NCI-H526 (cell line): Measurements from ENCODE around the gene LRP5.
A peak's percentile ranks its signal among the peaks of the same experiment; 100 is the strongest.
"Not testable (repeated sequence)": the region's sequence is repeated elsewhere in the genome, so short reads cannot be mapped to it uniquely, and the experiment has no call there.

Experiments
- DNase-seq, 2 experiments: peaks; one replicate each; lab custom pipeline; 2025; lab: John Stamatoyannopoulos, UW

Gene LRP5

DNA sequence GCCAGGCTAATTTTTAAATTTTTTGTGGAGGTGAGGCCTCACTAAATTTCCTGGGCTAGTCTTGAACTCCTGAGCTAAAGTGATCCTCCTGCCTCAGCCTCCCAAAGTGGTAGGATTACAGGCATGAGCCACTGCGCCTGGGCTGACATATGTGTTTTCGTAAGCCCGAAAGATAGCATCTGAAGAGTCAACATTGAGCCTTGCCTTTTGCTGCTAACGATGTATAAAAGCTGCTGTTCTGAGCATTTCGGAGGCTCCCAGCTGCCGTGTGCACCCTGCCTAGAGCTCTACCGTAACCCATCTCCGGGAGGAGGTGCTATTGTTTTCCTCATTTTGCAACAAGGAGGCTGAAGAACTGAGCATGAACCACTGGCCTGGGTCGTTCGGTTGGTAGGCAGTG is 130.0 kb downstream of the LRP5 start:
- no peak for DNase-seq

DNA sequence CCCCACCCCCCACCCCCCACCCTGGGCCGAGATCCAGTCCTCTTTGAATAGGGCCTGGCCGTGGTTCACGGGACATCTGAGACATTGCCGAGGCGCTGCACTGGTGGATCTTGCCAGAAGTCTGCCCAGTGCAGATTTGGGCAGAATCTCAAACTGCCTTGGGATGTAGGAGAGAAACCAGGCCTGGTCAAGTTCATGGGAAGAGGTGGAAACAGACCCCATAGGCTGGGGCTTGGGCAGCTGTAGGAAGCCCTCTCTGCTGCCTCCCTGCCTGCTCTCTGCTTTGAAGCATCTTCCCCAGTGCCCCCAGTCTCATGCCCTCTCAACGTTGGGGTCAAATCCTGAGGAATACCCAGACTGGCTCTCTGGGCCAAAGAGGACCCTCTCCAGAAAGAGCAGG is 132.2 kb downstream of the LRP5 start:
- no peak for DNase-seq

DNA sequence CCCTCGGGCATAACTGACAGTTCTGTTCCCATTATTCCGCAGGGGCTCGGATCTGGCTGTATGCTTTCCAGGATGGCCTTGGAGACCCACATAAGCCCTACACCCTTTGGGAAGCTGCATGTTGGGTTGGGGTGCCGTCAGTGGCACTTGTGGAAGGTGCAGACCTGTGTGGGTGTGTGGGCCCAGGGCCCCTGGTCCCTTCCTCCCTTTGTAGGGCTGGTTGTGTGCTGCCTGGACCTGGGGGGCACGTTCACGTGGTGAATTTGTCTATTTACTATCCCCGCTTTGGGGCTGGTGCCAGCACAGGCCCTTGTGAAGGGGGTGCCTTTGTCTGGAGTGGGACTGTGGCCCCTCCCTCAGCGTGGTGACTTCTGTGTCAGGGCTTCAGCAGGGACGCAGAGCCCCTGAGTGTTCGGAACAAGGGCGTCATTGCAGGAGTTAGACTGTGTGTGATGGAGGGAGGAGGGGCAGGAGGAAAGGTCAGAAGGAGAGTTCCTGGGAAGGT is 133.2 kb downstream of the LRP5 start:
- no peak for DNase-seq

DNA sequence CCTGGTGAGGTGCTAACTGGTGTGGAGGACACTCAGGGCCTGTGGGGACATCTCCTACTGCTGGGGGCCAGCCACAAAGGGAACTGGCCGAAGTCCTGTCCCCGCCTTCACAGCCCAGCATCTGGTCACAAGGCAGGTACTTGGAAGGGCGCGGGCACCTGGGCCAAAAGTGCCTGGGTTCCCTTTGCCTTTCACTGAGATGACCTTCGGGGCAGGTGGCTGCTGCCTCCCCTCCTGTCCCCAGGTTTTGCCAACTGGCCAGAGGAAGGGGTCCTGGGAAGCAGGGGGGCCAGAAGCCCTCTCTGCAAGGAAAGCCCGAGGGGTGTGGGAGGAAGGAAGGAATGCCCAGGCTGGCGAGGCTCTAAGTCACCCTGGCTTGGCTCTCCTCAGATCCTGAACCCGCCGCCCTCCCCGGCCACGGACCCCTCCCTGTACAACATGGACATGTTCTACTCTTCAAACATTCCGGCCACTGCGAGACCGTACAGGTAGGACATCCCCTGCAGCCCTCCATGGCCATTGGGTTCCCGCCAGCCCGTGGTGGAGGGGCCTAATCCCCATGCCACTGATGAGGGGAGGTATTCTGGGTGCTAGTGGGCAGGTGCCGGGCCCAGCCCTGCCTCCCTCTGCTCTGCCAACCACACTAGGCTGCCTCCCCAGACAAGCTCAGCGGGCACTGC is 133.8 kb downstream of the LRP5 start:
- DNase-seq, result no peak

DNA sequence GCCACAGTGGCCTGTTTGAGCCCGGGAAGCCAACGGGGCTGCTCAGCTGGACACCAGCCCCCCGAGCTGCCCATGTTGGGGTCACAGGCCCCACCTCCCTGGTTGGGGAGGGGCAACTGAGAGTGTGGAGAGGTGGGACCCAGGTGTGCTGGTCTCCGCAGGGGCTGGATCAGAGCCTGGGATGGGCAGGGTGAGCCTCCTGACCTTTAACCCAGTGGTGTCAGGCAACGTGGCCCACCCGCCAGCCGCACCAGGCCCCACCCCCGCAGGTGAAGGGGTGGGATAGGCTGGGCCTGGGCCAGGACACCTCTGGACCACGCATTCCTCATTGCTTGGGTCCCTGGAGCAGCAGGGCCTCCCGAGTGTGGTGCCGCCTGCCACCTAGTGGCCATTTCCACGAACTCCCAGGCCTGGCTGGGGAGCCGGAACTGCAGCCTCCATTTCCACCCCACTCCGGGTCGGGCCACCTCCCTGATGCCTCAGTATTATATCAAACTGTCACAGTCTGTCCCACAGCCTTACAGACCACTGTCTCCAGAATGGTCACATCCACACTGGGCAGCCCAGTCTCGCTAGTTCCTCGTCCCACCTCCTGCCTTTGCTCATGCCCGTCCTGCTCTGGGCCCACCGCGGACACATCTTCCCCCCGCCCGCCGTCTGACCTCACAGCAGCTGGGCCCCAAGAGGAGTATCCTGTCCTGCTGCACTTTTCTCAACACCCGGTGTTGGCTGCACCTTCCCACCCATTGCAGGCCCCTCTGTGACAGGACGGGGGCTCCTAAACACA is 134.8 kb downstream of the LRP5 start:
- DNase-seq, result peak; percentile 30 to 84

DNA sequence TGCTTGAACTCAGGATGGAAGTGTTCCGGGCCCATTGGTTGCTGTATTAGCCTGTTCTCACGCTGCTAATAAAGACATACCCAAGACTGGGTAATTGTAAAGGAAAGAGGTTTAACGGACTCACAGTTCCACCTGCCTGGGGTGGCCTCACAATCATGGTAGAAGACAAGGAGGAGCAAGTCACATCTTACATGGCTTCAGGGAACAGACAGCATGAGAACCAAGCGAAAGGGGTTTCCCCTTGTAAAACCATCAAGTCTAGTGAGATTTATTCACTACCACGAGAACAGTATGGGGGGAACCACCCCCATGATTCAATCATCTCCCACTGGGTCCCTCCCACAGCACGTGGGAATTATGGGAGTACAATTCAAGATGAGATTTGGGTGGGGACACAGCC is 135.5 kb downstream of the LRP5 start:
- not testable (repeated sequence) for DNase-seq

GRCh38 chr11:68448604-68449011 is 136.2 kb downstream of the LRP5 start:
- DNase-seq, result no peak

DNA sequence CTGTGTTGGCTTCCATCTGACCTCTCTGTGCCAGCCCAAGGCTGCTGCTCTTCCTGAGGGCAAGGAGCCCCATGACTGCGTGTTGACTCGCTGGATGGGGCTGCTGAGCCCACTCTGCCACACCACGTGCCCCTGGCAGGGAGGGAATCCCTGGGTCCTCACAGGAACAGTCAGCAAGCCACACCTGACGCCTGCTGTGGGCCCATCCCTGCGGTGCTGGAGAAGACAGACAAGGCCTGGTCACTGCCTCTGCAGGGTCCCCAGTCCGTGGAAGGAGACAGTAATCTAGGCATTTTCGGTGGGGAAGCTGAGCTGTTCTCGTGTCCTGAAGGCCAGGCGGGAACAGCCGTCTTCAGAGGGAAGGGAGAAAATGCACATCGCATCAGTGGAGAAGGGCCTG is 137.6 kb downstream of the LRP5 start:
- no peak for DNase-seq

DNA sequence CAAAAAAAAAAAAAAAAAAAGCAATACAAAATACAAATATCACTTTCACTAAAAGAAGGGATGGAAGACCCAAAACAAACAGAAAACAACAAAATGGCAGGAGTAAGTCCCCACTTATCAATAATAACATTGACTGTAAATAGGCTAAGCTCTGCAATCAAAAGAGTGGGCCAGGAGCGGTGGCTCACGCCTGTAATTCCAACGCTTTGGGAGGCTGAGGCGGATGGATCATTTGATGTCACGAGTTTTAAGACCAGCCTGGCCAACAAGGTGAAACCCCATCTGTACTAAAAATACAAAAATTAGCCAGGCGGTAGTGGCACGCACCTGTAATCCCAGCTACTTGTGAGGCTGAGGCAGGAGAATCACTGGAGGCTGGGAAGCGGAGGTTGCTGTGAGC is 138.3 kb downstream of the LRP5 start:
- DNase-seq, result no peak

GRCh38 chr11:68454767-68455166 is 142.4 kb downstream of the LRP5 start:
- DNase-seq, result peak in 1 of 2 experiments; percentile 30

- no peak for DNase-seq
Measured at GRCh38 chr11:68455485-68455884, 143.1 kb downstream of the LRP5 start.

DNA sequence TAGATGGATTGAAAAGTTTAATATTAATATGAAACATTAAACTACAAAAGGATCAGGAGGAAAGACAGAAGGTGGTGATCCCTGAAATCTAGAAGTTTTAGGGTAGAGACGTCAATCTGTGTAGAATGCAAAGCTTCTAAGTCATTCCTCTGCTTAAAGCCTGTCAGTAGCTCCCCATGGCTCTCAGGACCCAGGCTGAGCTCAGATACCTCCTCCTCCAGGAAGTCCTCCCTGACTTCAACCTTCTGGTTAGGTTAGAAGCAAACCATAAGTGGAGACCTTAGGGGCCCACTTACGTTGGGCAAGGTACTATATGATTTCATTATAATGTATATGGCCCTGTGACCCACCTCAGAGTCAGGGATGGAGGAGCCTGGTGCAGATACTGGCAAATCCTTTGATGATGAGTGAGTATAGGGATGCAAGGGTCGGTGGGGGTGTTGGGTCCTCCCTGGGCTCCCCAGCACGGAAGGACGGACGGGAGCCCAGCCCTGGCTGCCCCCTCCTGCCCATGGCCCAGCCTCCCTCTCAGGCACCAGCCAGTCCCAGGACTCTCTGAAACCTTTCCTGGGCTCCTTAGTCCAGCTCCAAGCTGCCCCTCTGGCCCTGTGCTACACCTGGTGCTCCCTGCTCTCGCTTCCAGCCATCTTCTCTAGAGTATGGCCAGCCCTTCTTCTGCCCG is 145.0 kb downstream of the LRP5 start:
- DNase-seq, result no peak

GRCh38 chr11:68457898-68458249 is 145.5 kb downstream of the LRP5 start:
- DNase-seq, result no peak

- DNase-seq, result not testable (repeated sequence)
Measured at GRCh38 chr11:68458340-68458739, 145.9 kb downstream of the LRP5 start.

DNA sequence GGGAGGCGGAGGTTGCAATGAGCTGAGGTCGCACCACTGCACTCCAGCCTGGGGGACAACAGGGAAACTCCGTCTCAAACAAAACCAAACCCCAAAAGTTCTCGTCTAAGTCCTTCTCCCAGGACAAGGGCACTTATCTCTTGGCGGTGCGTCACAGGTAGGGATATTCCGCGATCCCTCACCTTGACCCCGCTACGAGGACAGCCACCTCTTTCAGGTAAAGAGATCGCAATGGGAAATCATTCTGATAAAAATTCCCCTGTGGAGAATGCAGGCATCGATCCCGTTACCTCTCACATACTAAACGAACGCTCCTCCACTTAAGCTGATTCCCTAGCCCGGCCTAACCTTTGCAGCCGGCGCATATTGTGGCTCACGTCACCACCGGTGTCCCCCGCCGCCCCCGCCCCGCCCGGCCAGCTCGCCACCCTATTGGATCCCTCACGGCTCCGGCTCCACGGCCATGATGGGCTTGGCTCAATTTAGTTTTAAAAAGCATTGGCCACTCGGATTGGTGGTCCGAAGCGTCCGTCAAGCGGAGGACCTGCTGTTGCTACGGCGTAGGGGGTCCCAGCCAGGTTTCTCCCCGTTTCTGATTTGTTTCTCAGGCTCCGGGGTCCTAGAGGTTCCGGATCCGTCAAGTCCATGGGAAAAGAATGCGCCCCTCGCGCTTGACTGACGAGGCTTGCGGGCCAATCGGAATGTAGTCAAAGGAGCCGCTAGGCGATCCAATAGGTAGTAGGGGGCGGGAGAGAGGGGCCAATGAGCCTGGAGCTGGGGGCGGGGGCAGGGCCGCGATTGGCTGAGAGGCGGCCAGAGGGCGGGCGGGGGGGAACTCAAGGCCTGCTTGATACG is 147.7 kb downstream of the LRP5 start:
- DNase-seq, result peak; percentile 99 to 100

- peak; percentile 48 to 61 for DNase-seq
Measured at GRCh38 chr11:68460741-68461574, 148.6 kb downstream of the LRP5 start, which contains the start of gene PPP6R3. Gene PPP6R3 (plus strand): TSS chr11:68460752. CDS start chr11:68537665, 76,913 bp downstream.

GRCh38 chr11:68461575-68461917 is 149.2 kb downstream of the LRP5 start:
- DNase-seq, result no peak

DNA sequence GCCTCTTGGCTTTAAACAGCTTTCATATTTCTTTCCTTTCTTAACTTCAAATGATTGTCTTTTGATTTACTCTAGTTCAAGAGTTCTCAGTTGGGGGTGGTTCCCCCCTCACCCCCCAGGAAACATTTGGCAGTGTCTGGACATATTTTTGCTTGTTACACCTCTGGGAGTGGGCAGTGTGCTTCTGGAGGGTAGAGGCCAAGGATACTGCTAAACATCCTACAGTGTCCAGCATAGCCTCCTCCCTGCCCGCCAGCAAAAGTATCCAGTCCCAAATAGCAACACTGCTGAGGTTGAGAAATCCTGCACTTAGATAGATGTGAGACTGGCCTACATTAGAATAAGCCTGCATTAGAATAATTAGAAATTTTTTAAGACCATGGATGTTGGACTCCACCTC is 151.3 kb downstream of the LRP5 start:
- no peak for DNase-seq

DNA sequence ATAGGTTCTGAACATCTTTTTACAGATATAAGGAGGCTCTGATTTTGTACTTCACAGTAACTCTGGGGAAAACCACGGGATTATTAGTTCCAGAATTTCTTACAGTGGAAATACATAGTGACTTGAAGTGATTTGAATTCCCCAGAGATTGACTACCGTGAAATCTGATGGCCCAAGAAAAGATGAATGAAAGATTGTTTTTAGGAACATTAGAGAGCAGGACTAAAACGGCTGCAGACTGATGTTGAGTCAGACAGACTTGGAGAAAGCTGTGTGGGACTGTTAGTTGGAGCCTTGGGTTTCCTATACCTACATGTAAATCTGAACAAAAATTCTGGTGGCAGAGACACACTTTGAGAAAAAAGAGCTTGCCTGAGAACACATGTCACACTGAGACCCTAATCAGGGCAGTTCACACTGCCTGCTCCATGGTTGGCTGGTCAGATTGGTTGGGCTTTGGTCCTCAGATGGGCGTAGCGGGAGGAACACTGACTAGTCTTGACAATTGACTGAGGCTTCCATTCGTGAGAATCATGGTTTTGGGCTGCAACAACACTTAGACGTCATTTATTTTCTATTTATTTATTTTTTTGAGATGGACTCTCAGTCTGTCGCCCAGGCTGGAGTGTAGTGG is 154.9 kb downstream of the LRP5 start:
- no peak for DNase-seq

DNA sequence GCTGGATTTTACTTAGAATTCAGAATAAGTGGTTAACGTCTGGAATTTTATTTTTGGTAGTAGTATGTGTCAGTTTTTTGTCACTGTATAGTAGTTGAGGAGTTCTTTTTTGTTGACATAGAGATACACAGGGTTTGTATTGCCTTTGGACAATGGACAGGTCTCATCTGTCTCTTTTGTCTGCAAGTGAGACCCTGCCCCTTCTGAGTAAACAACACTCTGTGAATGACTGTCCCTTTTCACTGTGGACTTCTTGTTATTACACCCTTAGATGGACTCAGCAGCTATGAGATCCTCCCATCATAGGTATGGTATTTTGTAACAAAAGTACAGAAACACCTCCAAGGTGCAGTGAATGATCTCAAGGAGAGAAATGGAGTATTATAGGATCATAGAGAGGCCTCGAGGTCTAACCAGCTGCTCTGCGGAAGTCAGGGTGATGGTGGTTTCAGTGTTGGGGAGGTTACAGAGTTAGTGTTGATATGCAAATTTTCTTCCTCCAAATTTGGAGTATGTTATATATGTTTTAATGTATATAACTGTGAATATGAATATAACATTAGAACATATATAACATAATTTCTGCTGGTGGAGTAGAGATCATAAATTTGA is 155.9 kb downstream of the LRP5 start:
- no peak for DNase-seq
